Loucy (cell line): ENCODE measurements around the gene BUB1B.

ENCODE experiments used
- CTCF ChIP-seq: fragments of 200-600 bp; sonication (generic); conservative IDR thresholded peaks from 2 replicates; pipeline ENCODE4 v1.5.1; 2014; ENCODE audit warnings: mild to moderate bottlenecking, antibody characterized with exemption, low read length
- EZH2phosphoT487 ChIP-seq: fragments of 200-600 bp; IDR thresholded peaks from 2 replicates; pipeline ENCODE4 v1.6.1; 2018; ENCODE audit warnings: antibody characterized with exemption, mild to moderate bottlenecking, moderate library complexity, borderline replicate concordance

- no peak for TF ChIP-seq EZH2phosphoT487
- no peak for TF ChIP-seq CTCF
Observed at GRCh38 chr15:40253167-40253790, 92.4 kb downstream of the BUB1B start.
